B cell (primary cell): ENCODE results near the gene LCN10. TPM values are rescaled to one million over a fixed set of nuclear protein-coding genes. Genes with fewer than 3 reads are reported as not detected.

Experiments
- ATAC-seq: fragments of 200-7000 bp; cut with Tn5 transposase; one replicate; pipeline ENCODE4 v1.10.0; 2021; ENCODE audit warnings: low read depth, mild to moderate bottlenecking, moderate number of reproducible peaks, moderate library complexity
- CTCF ChIA-PET: fragments of 350-600 bp; sonication (Branson Sonifier 250); formaldehyde crosslinking; loops from one replicate; lab custom pipeline; 2021; ENCODE audit warnings: antibody characterized with exemption, inconsistent platforms; lab: Charles Lee
- POLR2A ChIA-PET: fragments of 350-600 bp; sonication (Branson Sonifier 250); formaldehyde crosslinking; loops from one replicate; lab custom pipeline; 2021; ENCODE audit warnings: antibody characterized with exemption; lab: Charles Lee
- DNase-seq: peaks from one replicate; pipeline ENCODE4 v3.0.0; 2013
- H2AFZ ChIP-seq: 2 replicates; pipeline ENCODE4 v1.6.1; 2012; ENCODE audit warnings: mild to moderate bottlenecking, low read depth, low read length; ENCODE audit not compliant: insufficient read depth, poor library complexity, severe bottlenecking
- H3K27ac ChIP-seq, 2 donors: 1 replicate in 1 of 2; 2 replicates in 1 of 2; pipeline ENCODE4 v1.5.1; 2012 to 2013; ENCODE audit warnings: low read length in 2 of 2, mild to moderate bottlenecking in 2 of 2, moderate library complexity in 1 of 2
- H3K27me3 ChIP-seq, 4 experiments: fragments of 200-600 bp in 1 of 4; sonication (generic) in 1 of 4; replicated peaks in 1 of 4; 1 replicate in 2 of 4; 2 replicates in 2 of 4; pipeline versions ENCODE4 v1.6.1 to v1.7.0; 2013 to 2016; ENCODE audit warnings: low read length in 3 of 4, mild to moderate bottlenecking in 2 of 4, mixed read lengths in 1 of 4, moderate library complexity in 1 of 4; ENCODE audit not compliant: insufficient read depth in 4 of 4, control insufficient read depth in 3 of 4; ENCODE audit errors: control extremely low read depth in 1 of 4
- H3K36me3 ChIP-seq, 2 experiments: replicated peaks in 1 of 2; 1 replicate in 1 of 2; 2 replicates in 1 of 2; pipeline versions ENCODE4 v1.6.1 to v1.7.1; 2013; ENCODE audit warnings: low read length in 1 of 2; ENCODE audit not compliant: insufficient read depth in 2 of 2, control insufficient read depth in 1 of 2; ENCODE audit errors: control extremely low read depth in 1 of 2, extremely low read depth in 1 of 2
- H3K4me1 ChIP-seq, 2 donors: fragments of 200-600 bp in 1 of 2; sonication (generic) in 1 of 2; 1 replicate in 1 of 2; 2 replicates in 1 of 2; pipeline versions ENCODE4 v1.5.1 to v1.6.1; 2013 to 2017; ENCODE audit warnings: low read length in 2 of 2; ENCODE audit not compliant: control insufficient read depth in 2 of 2, insufficient read depth in 2 of 2
- H3K4me2 ChIP-seq: replicated peaks from 2 replicates; pipeline ENCODE3; 2012; ENCODE audit warnings: mild to moderate bottlenecking, low read depth, low read length; ENCODE audit not compliant: poor library complexity, severe bottlenecking
- H3K4me3 ChIP-seq, 5 experiments: fragments of 200-600 bp in 1 of 5; sonication (generic) in 1 of 5; 1 replicate in 3 of 5; 2 replicates in 2 of 5; pipeline versions ENCODE4 v1.5.1 to v1.7.0; 2011 to 2016; ENCODE audit warnings: low read length in 4 of 5, mild to moderate bottlenecking in 4 of 5, low read depth in 2 of 5, control low read depth in 1 of 5, moderate library complexity in 1 of 5; ENCODE audit not compliant: insufficient read depth in 1 of 5; ENCODE audit errors: control extremely low read depth in 1 of 5, extremely low read depth in 1 of 5
- H3K79me2 ChIP-seq: fragments of 200-600 bp; sonication (generic); one replicate; pipeline ENCODE4 v1.6.0; 2016; ENCODE audit warnings: low read length; ENCODE audit not compliant: control insufficient read depth, insufficient read depth
- H3K9ac ChIP-seq: fragments of 200-600 bp; sonication (generic); 2 replicates; pipeline ENCODE4 v1.6.1; 2017; ENCODE audit warnings: mild to moderate bottlenecking, low read length, moderate library complexity
- H3K9me3 ChIP-seq, 3 donors: one replicate each; pipeline versions ENCODE4 v1.6.1 to v1.7.1; 2013; ENCODE audit warnings: low read length in 2 of 3; ENCODE audit not compliant: control insufficient read depth in 2 of 3, insufficient read depth in 1 of 3; ENCODE audit errors: control extremely low read depth in 1 of 3
- H4K20me1 ChIP-seq: 2 replicates; pipeline ENCODE4 v1.6.0; 2012; ENCODE audit warnings: mild to moderate bottlenecking, low read length; ENCODE audit not compliant: insufficient read depth, control insufficient read depth, poor library complexity, severe bottlenecking
- H3K27ac Mint-ChIP-seq: one replicate; pipeline ENCODE4 v1.8.0; 2021; ENCODE audit warnings: mixed read lengths
- H3K27me3 Mint-ChIP-seq: one replicate; pipeline ENCODE4 v1.8.0; 2021; ENCODE audit warnings: mixed read lengths
- H3K4me1 Mint-ChIP-seq: one replicate; pipeline ENCODE4 v1.8.0; 2021; ENCODE audit warnings: mixed read lengths
- H3K4me3 Mint-ChIP-seq: one replicate; pipeline ENCODE4 v1.8.0; 2021; ENCODE audit warnings: mixed read lengths
- H3K9me3 Mint-ChIP-seq: one replicate; pipeline ENCODE4 v1.8.0; 2022; ENCODE audit warnings: mixed read lengths; ENCODE audit not compliant: insufficient read depth
- EZH2 ChIP-seq: IDR thresholded peaks from 2 replicates; pipeline ENCODE4 v1.6.1; 2012; ENCODE audit warnings: borderline replicate concordance, low read depth, mild to moderate bottlenecking, moderate library complexity, low read length; ENCODE audit not compliant: insufficient read depth, poor library complexity, severe bottlenecking
- WGBS: methylation state at CpG from one replicate; pipeline ENCODE4 v1.1.5; 2013; ENCODE audit warnings: missing lambda C conversion rate; ENCODE audit not compliant: insufficient coverage; 5-methylcytosine and 5-hydroxymethylcytosine counted together
- intact Hi-C: fragments of 100-400 bp; cut with micrococcal nuclease; formaldehyde crosslinking; loops from one replicate; pipeline ENCODE4 v1.10.0; 2022
- polyA plus RNA-seq: library from polyadenylated mRNA; depleted of rRNA; stranded (reverse); fragments of >200 nt; gene quantifications from 2 replicates; pipeline ENCODE4 v1.2.3, GENCODE V29; 2012
- total RNA-seq, 2 donors: library from RNA; stranded (reverse); fragments of 120-200 nt in 1 of 2; gene quantifications; 1 replicate in 1 of 2; 2 replicates in 1 of 2; pipeline versions ENCODE4 v1.2.3 to v1.2.4, GENCODE V29; 2013 to 2022
- TF ChIP-seq, protein P1 (sequence below): fragments of 200-600 bp; IDR thresholded peaks from one replicate; pipeline ENCODE4 v1.8.0; 2022; ENCODE audit warnings: antibody characterized with exemption, mild to moderate bottlenecking

Gene LCN10
- total and polyA plus RNA-seq, 2 donors (not counting 1 experiment from before 2014, with no cell fraction given), result 76.3 to 93.0 TPM

DNA sequence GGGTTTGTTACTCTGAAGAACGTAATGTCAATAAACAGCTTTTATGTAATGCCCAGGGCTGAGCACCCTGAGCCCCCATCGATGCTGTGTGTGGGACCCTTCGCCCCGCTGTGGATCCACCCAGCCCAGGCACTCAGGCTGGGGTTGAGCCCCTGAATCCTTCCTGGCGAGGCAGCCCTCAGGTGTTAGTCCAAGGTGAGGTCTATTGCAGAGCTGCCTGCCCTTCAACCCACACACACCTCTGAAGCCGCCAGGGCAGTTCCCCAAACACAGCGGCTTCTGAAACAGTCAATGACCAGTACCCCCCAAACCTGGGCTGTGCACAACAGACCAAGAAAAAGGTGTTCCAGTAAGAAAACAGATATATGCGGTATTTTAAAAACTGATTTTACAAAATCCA is 18.8 kb downstream of the LCN10 start:
- POLR2A ChIA-PET, result no interaction called here
- H3K9ac ChIP-seq, result no peak overlapping the region
- no peaks in the 10 kb centered on the region for H3K9me3 ChIP-seq
- Mint-ChIP-seq H3K4me3 (no peak overlapping the region), H3K27me3 (no peaks in the 10 kb centered on the region), H3K27ac (no peak overlapping the region), H3K4me1 (peaks cover 41% of the 10 kb centered on the region), H3K9me3 (no peaks in the 10 kb centered on the region)
- no peak overlapping the region for H3K27ac ChIP-seq
- CTCF ChIA-PET, result interaction anchor here (1.2 kb wide), 1 partner anchor 17 kb away, joined by 3 read pairs; no protein-coding TSS in a partner anchor
- WGBS, result 94% methylated on average over 6 of the region's 8 CpGs
- no peaks in the 10 kb centered on the region for H3K27me3 ChIP-seq
- H4K20me1 ChIP-seq, result peaks cover 78% of the 10 kb centered on the region
- no peak overlapping the region for H3K4me3 ChIP-seq
- intact Hi-C loops, result no loop called here
- H3K79me2 ChIP-seq, result peaks cover 36% of the 10 kb centered on the region
- ATAC-seq (no peak), DNase-seq (no peak)
- TF ChIP-seq, protein P1, sequence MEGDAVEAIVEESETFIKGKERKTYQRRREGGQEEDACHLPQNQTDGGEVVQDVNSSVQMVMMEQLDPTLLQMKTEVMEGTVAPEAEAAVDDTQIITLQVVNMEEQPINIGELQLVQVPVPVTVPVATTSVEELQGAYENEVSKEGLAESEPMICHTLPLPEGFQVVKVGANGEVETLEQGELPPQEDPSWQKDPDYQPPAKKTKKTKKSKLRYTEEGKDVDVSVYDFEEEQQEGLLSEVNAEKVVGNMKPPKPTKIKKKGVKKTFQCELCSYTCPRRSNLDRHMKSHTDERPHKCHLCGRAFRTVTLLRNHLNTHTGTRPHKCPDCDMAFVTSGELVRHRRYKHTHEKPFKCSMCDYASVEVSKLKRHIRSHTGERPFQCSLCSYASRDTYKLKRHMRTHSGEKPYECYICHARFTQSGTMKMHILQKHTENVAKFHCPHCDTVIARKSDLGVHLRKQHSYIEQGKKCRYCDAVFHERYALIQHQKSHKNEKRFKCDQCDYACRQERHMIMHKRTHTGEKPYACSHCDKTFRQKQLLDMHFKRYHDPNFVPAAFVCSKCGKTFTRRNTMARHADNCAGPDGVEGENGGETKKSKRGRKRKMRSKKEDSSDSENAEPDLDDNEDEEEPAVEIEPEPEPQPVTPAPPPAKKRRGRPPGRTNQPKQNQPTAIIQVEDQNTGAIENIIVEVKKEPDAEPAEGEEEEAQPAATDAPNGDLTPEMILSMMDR, result no peak
- TF ChIP-seq EZH2, result no peak
- H3K4me2 ChIP-seq, result no peak overlapping the region
- H3K36me3 ChIP-seq, result peaks cover 0 to 51% of the 10 kb centered on the region in 2 experiments
- peaks cover 29 to 45% of the 10 kb centered on the region in 2 donors for H3K4me1 ChIP-seq
- H2AFZ ChIP-seq, result no peak overlapping the region

DNA sequence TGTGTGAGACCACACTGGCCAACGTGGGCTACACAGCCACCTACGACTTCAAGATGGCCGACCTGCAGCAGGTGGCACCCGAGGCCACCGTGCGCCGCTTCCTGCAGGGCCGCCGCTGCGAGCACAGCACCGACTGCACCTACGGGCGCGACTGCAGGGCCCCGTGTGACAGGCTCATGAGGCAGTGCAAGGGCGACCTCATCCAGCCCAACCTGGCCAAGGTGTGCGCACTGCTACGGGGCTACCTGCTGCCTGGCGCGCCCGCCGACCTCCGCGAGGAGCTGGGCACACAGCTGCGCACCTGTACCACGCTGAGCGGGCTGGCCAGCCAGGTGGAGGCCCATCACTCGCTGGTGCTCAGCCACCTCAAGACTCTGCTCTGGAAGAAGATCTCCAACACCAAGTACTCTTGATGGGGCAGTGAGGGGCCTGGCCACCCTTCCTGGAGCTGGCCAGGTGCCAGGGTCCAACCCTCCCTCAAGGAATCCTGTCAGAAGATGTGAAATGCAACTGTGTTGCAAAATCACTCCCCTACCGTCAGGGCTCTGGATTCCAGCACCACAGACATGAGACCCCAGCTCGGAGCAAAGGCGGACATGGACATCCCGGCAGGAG is 19.3 kb downstream of the LCN10 start:
- CTCF ChIA-PET, result interaction anchor here (1.2 kb wide), 1 partner anchor 18 kb away, joined by 3 read pairs; no protein-coding TSS in a partner anchor
- H3K9me3 Mint-ChIP-seq, result no peaks in the 10 kb centered on the region
- H3K4me3 Mint-ChIP-seq, result no peak overlapping the region
- H3K4me2 ChIP-seq, result no peak overlapping the region
- H3K9me3 ChIP-seq, result no peaks in the 10 kb centered on the region
- intact Hi-C loops, result no loop called here
- peaks cover 26 to 45% of the 10 kb centered on the region in 2 donors for H3K4me1 ChIP-seq
- peaks cover 36% of the 10 kb centered on the region for H3K79me2 ChIP-seq
- peaks cover 44% of the 10 kb centered on the region for H3K4me1 Mint-ChIP-seq
- no peak overlapping the region for H2AFZ ChIP-seq
- H3K27ac ChIP-seq, result no peak overlapping the region
- H3K9ac ChIP-seq, result no peak overlapping the region
- H3K27me3 ChIP-seq, result no peaks in the 10 kb centered on the region
- TF ChIP-seq EZH2, result no peak
- TF ChIP-seq, protein P1, result no peak
- H3K27ac Mint-ChIP-seq, result no peak overlapping the region
- peaks cover 0 to 51% of the 10 kb centered on the region in 2 experiments for H3K36me3 ChIP-seq
- WGBS, result 93% methylated on average over 32 of the region's 32 CpGs
- no peak for ATAC-seq
- H3K4me3 ChIP-seq, result no peak overlapping the region
- no peak for DNase-seq
- peaks cover 78% of the 10 kb centered on the region for H4K20me1 ChIP-seq
- no peaks in the 10 kb centered on the region for H3K27me3 Mint-ChIP-seq
- POLR2A ChIA-PET, result interaction anchor here (1.0 to 1.6 kb wide), 2 partner anchors 10 to 36 kb away, joined by 3 to 4 read pairs; partner anchors contain the start of gene AGPAT2
